Measurements from ENCODE around the gene R3HDM2. TPM values are rescaled to one million over a fixed set of nuclear protein-coding genes. Genes with fewer than 3 reads are reported as not detected.
"Not testable (repeated sequence)": the region's sequence is repeated elsewhere in the genome, so short reads cannot be mapped to it uniquely, and the experiment has no call there.

The R3HDM2 gene
- total RNA-seq, 1 experiment from 2014 or later: 64.8 TPM

GRCh38 chr12:57280211-57281062, 150.4 kb downstream of the R3HDM2 start:
- no TSS peak for BruUV-seq (replicated peaks)
- intact Hi-C loops (cut with micrococcal nuclease): no loop called here
- Mint-ChIP-seq H3K27ac (ENCODE audit: low read depth, unreplicated experiment) (peak overlapping the region; percentile 68), H3K4me3 (ENCODE audit: unreplicated experiment) (peak overlapping the region; percentile 35), H3K36me3 (ENCODE audit: insufficient read depth, unreplicated experiment) (peaks cover 76% of the 10 kb centered on the region), H3K4me1 (ENCODE audit: insufficient read depth, unreplicated experiment) (peaks cover 14% of the 10 kb centered on the region), H3K9me3 (ENCODE audit: unreplicated experiment) (no peaks in the 10 kb centered on the region), H3K27me3 (ENCODE audit: insufficient read depth, unreplicated experiment) (no peaks in the 10 kb centered on the region)
- ChIA-PET POLR2A (interaction anchor here (1.0 kb wide), 2 partner anchors 40 to 169 kb away, joined by 3 read pairs; partner anchors contain the start of gene STAT6), CTCF (interaction anchor here (0.6 to 1.4 kb wide), 5 partner anchors 16 to 178 kb away, joined by 3 to 7 read pairs (median 4); no protein-coding TSS in a partner anchor)
- DNase-seq (ENCODE audit: unreplicated experiment): peak; percentile 90
- no peak for TF ChIP-seq CTCF (IDR thresholded peaks at IDR 0.05; ENCODE audit: unreplicated experiment)

GRCh38 chr12:57278465-57279381, 152.1 kb downstream of the R3HDM2 start:
- no peak for TF ChIP-seq CTCF (IDR thresholded peaks at IDR 0.05; ENCODE audit: unreplicated experiment)
- BruUV-seq (replicated peaks): no TSS peak
- ChIA-PET POLR2A (interaction anchor here (0.7 kb wide), 1 partner anchor 10 kb away, joined by 3 read pairs; no protein-coding TSS in a partner anchor), CTCF (interaction anchor here (0.6 to 1.5 kb wide), 5 partner anchors 15 to 177 kb away, joined by 3 to 11 read pairs (median 3); partner anchors contain the start of gene INHBE)
- Mint-ChIP-seq H3K27ac (ENCODE audit: low read depth, unreplicated experiment) (no peak overlapping the region), H3K9me3 (ENCODE audit: unreplicated experiment) (no peaks in the 10 kb centered on the region), H3K4me3 (ENCODE audit: unreplicated experiment) (no peak overlapping the region), H3K36me3 (ENCODE audit: insufficient read depth, unreplicated experiment) (peaks cover 91% of the 10 kb centered on the region), H3K4me1 (ENCODE audit: insufficient read depth, unreplicated experiment) (peaks cover 14% of the 10 kb centered on the region), H3K27me3 (ENCODE audit: insufficient read depth, unreplicated experiment) (no peaks in the 10 kb centered on the region)
- intact Hi-C loops (cut with micrococcal nuclease): no loop called here
- DNase-seq (ENCODE audit: unreplicated experiment): no peak

DNA sequence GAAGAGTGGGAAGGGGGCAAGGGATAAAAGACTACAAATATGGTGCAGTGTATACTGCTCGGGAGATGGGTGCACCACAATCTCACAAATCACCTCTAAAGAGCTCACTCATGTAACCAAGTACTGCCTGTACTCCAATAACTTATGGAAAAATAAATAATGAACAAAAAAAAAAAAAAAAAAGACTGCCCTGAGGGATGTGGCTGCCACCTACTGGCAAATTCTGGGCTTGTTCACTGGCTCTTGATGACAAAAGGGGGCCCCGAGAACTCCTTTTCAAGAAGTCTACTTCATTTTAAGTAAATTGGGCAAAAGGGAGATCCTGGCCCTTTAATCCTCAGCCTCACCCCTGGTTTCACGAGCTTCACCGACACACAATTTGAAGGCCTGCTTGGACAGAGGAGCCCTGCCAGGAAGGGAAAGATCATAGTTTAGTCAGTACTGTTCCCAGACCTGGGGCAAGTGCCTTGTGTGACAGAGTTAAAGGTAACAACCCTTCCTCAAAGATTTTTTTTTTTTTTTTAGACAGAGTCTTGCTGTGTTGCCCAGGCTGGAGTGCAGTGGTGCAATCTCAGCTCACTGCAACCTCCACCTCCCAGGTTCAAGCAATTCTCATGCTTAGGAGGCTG, 153.8 kb downstream of the R3HDM2 start:
- ChIA-PET POLR2A (interaction anchor here (0.9 kb wide), 1 partner anchor 37 kb away, joined by 5 read pairs; no protein-coding TSS in a partner anchor), CTCF (interaction anchor here (0.6 to 2.0 kb wide), 14 partner anchors 10 to 1102 kb away, joined by 3 to 9 read pairs (median 3); partner anchors contain the start of gene INHBE)
- Mint-ChIP-seq H3K4me1 (ENCODE audit: insufficient read depth, unreplicated experiment) (peaks cover 14% of the 10 kb centered on the region), H3K27me3 (ENCODE audit: insufficient read depth, unreplicated experiment) (no peaks in the 10 kb centered on the region), H3K27ac (ENCODE audit: low read depth, unreplicated experiment) (peak overlapping the region; percentile 59), H3K36me3 (ENCODE audit: insufficient read depth, unreplicated experiment) (peaks cover 88% of the 10 kb centered on the region), H3K4me3 (ENCODE audit: unreplicated experiment) (no peak overlapping the region), H3K9me3 (ENCODE audit: unreplicated experiment) (no peaks in the 10 kb centered on the region)
- peak; percentile 13 for DNase-seq (ENCODE audit: unreplicated experiment)
- peak; percentile 24 for TF ChIP-seq CTCF (IDR thresholded peaks at IDR 0.05; ENCODE audit: unreplicated experiment)
- intact Hi-C loops (cut with micrococcal nuclease): no loop called here
- no TSS peak for BruUV-seq (replicated peaks)

- H3K4me3 Mint-ChIP-seq (ENCODE audit: unreplicated experiment); H3K9me3 Mint-ChIP-seq (ENCODE audit: unreplicated experiment); intact Hi-C loops (cut with micrococcal nuclease); H3K27me3 Mint-ChIP-seq (ENCODE audit: insufficient read depth, unreplicated experiment); DNase-seq (ENCODE audit: unreplicated experiment); BruUV-seq (replicated peaks); H3K27ac Mint-ChIP-seq (ENCODE audit: low read depth, unreplicated experiment); POLR2A ChIA-PET: not testable (repeated sequence)
- Mint-ChIP-seq H3K36me3 (ENCODE audit: insufficient read depth, unreplicated experiment) (peaks cover 88% of the 10 kb centered on the region), H3K4me1 (ENCODE audit: insufficient read depth, unreplicated experiment) (peaks cover 14% of the 10 kb centered on the region)
- CTCF ChIA-PET: interaction anchor here (0.6 to 2.0 kb wide), 9 partner anchors 13 to 1102 kb away, joined by 3 to 9 read pairs (median 3); no protein-coding TSS in a partner anchor
Measured at GRCh38 chr12:57276233-57276632, 154.6 kb downstream of the R3HDM2 start.
